GM18526 (cell line): ENCODE data around the gene TSSK3.
A peak's percentile ranks its signal among the peaks of the same experiment; 100 is the strongest.

ENCODE experiments used
- POLR2A ChIP-seq: IDR thresholded peaks from 3 replicates; pipeline ENCODE4 v1.6.1; 2011; ENCODE audit not compliant: insufficient read length; ENCODE audit errors: extremely low read depth

Gene TSSK3

GRCh38 chr1:32362474-32363313 is at the start of gene TSSK3, which contains the start of gene FAM229A:
TSSK3 (plus strand) TSS chr1:32362539; CDS start chr1:32362702, 163 bp downstream.
FAM229A (minus strand) TSS chr1:32362485; CDS start chr1:32362091, 394 bp downstream.
- no peak for TF ChIP-seq POLR2A

GRCh38 chr1:32316903-32317277 is 45.4 kb upstream of the TSSK3 start:
- no peak for TF ChIP-seq POLR2A

DNA sequence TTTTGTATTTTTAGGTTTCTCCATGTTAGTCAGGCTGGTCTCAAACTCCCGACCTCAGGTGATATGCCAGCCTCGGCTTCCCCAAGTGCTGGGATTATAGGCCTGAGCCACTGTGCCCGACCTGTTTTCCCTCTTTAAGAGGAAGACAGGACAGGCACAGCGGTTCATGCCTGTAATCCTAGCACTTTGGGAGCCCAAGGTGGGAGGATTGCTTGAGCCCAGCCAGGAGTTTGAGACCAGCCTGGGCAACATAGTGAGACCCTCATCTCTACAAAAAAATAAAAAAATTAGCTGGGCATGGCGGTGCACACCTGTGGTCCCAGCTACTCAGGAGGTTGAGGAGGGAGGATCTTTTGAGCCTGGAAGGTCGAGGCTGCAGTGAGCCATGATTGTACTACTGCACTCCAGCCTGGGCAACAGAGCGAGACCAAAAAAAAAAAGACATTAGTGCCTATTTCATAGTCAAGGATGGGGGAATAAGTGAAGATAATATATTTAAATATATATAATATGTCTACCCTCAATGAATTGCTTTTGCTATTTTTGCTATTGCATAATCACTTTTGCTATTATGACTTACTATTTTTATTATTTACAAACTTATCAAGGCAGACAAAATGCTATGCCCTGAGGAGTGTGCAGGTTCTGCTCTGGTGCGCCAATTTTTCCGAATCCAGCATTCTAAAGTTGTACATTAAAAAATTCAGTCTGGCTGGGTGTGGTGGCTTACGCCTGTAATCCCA is 44.0 kb upstream of the TSSK3 start:
- no peak for TF ChIP-seq POLR2A

- no peak for TF ChIP-seq POLR2A
Observed at GRCh38 chr1:32321712-32322291, 40.5 kb upstream of the TSSK3 start.

- no peak for TF ChIP-seq POLR2A
Observed at GRCh38 chr1:32327204-32327603, 35.1 kb upstream of the TSSK3 start.

- TF ChIP-seq POLR2A, result no peak
Observed at GRCh38 chr1:32329931-32330466, 32.3 kb upstream of the TSSK3 start.

- TF ChIP-seq POLR2A, result no peak
Observed at GRCh38 chr1:32330558-32331151, 31.7 kb upstream of the TSSK3 start.

DNA sequence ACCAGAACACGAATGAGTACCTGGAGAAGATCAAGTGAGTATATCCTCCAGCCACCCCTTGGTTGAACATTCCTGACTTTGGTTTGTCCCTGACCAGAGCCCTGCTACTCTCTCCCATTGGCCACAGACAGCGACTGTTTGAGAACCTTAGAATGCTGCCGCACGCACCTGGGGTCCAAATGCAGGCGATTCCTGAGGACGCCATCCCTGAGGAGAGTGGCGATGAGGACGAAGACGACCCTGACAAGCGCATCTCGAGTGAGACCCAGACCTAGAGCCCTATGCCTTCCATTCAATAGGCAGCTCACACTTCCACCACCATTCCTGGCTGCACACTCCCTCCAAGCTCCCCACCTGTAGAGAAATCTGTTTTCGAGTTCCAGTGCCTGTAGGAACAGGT is 30.8 kb upstream of the TSSK3 start:
- peak; percentile 26 for TF ChIP-seq POLR2A

- TF ChIP-seq POLR2A, result peak; percentile 27
Observed at GRCh38 chr1:32332290-32333079, 29.9 kb upstream of the TSSK3 start.

GRCh38 chr1:32333251-32333963 is 28.9 kb upstream of the TSSK3 start:
- no peak for TF ChIP-seq POLR2A

DNA sequence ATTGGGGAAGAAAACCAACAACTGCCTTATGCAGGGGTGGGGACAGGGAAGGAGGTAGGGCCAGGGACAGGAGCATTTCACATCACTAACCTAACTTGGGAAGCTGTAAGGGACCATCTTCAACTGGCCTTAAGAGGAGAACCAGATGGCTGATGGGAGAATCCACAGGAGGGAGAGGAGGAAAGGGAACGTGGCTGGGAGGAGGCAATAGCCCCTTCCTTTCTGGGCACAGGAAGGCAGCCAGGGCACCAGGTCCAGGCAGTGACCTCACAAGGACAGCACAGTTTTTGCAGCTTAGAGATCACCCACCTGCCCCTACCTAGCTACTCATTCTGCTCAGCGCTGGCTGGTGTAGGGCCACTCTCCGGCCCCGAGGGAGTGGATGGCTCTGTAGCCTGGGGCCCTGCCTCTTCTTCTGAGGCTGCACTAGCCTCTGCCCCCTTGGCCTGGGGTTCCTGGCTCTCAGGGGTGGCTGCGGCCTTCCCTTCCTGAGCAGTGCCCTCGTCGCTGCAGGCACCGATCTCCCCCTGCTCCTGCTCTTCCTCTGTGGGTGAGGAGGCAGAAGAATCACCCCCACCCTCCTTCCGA is 28.0 kb upstream of the TSSK3 start:
- no peak for TF ChIP-seq POLR2A

- no peak for TF ChIP-seq POLR2A
Observed at GRCh38 chr1:32334864-32335534, 27.3 kb upstream of the TSSK3 start.

GRCh38 chr1:32335535-32335789 is 26.9 kb upstream of the TSSK3 start:
- TF ChIP-seq POLR2A, result no peak
